ENCODE data around the gene SERGEF. TPM values are rescaled to one million over a fixed set of nuclear protein-coding genes. Genes with fewer than 3 reads are reported as not detected.
"Not testable (repeated sequence)": the region's sequence is repeated elsewhere in the genome, so short reads cannot be mapped to it uniquely, and the experiment has no call there.

The SERGEF gene
- total RNA-seq, 2 donors from 2014 or later, result 20.8 to 28.7 TPM

- Histone ChIP-seq H3K27ac (no peak overlapping the region), H3K27me3 (no peaks in the 10 kb centered on the region), H3K36me3 (replicated peaks in 1 of 2; ENCODE audit: insufficient read depth in 1 of 2, low read depth in 2 of 2) (no peaks in the 10 kb centered on the region), H3K4me3 (no peak overlapping the region), H3K9me3 (no peaks in the 10 kb centered on the region), H3K4me1 (no peaks in the 10 kb centered on the region)
- TF ChIP-seq POLR2A (IDR thresholded peaks at IDR 0.05) (no peak), CTCF (IDR thresholded peaks at IDR 0.05) (no peak)
- DNase-seq, result no peak
- intact Hi-C loops (cut with DNase I), result no loop called here
- no peak for ATAC-seq
- 91 to 100% methylated on average over 1 of the region's 1 CpG for WGBS, 2 donors
These were observed 115.4 kb downstream of the SERGEF start for GRCh38 chr11:17897495-17897894.

DNA sequence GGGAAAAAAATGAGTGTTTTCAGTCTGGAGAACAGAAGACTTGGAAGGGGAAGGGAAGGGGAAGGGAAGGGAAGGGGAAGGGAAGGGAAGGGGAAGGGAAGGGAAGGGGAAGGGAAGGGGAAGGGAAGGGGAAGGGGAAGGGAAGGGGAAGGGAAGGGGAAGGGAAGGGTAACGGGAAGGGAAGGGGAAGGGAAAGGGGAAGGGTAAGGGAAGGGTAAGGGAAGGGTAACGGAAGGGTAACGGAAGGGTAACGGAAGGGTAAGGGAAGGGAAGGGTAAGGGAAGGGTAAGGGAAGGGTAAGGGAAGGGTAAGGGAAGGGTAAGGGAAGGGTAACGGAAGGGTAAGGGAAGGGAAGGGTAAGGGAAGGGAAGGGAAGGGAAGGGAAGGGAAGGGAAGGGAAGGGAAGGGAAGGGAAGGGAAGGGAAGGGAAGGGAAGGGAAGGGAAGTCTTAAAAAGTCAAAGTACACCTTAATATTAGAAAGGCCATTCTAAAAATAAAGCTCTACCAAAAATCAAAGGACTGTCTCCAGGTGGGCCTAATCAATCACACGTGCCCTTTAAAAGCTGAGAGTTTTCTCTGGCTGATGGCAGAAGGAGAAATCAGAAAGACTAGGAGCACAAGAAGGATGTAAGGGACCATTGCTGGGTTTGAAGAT, 116.2 kb downstream of the SERGEF start:
- H3K9me3 ChIP-seq; H3K4me3 ChIP-seq; ATAC-seq; H3K36me3 ChIP-seq (replicated peaks in 1 of 2; ENCODE audit: insufficient read depth in 1 of 2, low read depth in 2 of 2); H3K4me1 ChIP-seq; DNase-seq; intact Hi-C loops (cut with DNase I); H3K27me3 ChIP-seq; H3K27ac ChIP-seq: not testable (repeated sequence)
- WGBS, 2 donors, result 94 to 98% methylated on average over 5 to 6 of the region's 6 CpGs

DNA sequence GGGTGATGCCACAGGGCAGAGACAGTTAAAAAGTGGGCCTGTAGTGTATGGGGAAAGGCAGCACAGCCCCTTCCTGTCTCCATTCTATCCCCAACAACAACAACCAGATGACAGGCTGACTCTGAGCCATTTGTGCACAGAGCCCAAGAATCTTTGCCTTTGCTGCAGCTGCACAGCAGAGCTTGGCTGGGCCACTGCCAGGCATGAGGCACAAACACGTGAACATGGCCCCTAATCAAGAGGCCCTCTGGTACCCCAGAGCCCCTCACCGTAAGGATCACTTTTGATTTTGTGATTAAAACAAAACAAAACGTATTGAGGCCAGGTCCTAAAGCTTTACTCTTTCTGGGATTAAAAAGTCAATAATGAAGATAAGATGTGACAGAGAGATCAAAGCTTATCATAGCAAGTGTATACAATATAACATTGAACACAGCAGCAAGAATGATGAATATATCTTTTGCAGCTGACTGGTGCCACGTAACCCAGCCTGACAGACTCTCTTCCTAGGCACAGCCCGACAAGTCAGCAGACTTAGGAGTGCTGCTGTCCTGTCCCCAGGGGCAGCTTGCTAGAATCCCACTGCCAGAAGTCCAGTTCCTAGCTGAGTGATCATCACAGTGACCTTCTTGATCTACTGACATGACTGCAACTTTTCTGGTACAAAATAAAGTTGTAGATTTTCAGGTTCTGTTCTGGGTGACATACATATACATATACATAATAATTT, 117.8 kb downstream of the SERGEF start:
- no peak for DNase-seq
- 42 to 53% methylated on average over 5 of the region's 5 CpGs for WGBS, 2 donors
- H3K4me1 ChIP-seq, result no peaks in the 10 kb centered on the region
- no peak overlapping the region for H3K27ac ChIP-seq
- no peak for ATAC-seq
- H3K36me3 ChIP-seq (replicated peaks in 1 of 2; ENCODE audit: insufficient read depth in 1 of 2, low read depth in 2 of 2), result no peaks in the 10 kb centered on the region
- intact Hi-C loops (cut with DNase I), result no loop called here
- H3K27me3 ChIP-seq, result no peaks in the 10 kb centered on the region
- no peaks in the 10 kb centered on the region for H3K9me3 ChIP-seq
- H3K4me3 ChIP-seq, result no peak overlapping the region
- TF ChIP-seq CTCF (IDR thresholded peaks at IDR 0.05) (no peak), POLR2A (IDR thresholded peaks at IDR 0.05) (no peak)

- intact Hi-C loops (cut with DNase I), result no loop called here
- no peak for TF ChIP-seq CTCF (IDR thresholded peaks at IDR 0.05)
- no peak for TF ChIP-seq POLR2A (IDR thresholded peaks at IDR 0.05)
- DNase-seq (no peak), ATAC-seq (no peak)
- Histone ChIP-seq H3K27me3 (no peaks in the 10 kb centered on the region), H3K4me3 (no peak overlapping the region), H3K4me1 (no peaks in the 10 kb centered on the region), H3K27ac (no peak overlapping the region), H3K36me3 (replicated peaks in 1 of 2; ENCODE audit: insufficient read depth in 1 of 2, low read depth in 2 of 2) (no peaks in the 10 kb centered on the region), H3K9me3 (no peaks in the 10 kb centered on the region)
- WGBS, 2 donors, result 91 to 95% methylated on average over 5 of the region's 5 CpGs
These were observed 120.4 kb downstream of the SERGEF start for GRCh38 chr11:17892409-17892808.

DNA sequence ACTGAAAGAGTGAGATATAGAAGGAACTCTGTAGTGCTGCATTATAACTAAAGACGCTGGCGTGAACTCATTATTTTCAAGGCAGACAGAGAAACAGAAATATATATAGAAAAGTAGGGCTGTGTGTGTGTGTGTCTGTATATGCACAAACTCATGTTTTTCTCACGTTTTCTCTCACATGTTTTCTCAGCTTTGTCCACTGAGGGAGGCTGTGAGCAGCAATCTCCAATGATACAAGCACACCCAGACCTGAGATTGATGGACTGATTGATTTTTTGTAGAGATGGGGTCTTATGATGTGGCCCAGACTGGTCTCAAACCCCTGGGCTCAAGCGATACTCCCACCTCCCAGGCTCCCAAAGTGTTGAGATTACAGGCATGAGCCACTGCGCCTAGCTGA, 122.5 kb downstream of the SERGEF start:
- ATAC-seq, result no peak
- H3K9me3 ChIP-seq, result no peaks in the 10 kb centered on the region
- no peak overlapping the region for H3K4me3 ChIP-seq
- H3K36me3 ChIP-seq (replicated peaks in 1 of 2; ENCODE audit: insufficient read depth in 1 of 2, low read depth in 2 of 2), result no peaks in the 10 kb centered on the region
- DNase-seq, result no peak
- TF ChIP-seq POLR2A (IDR thresholded peaks at IDR 0.05), result no peak
- no peak for TF ChIP-seq CTCF (IDR thresholded peaks at IDR 0.05)
- 93 to 94% methylated on average over 5 of the region's 5 CpGs for WGBS, 2 donors
- intact Hi-C loops (cut with DNase I), result no loop called here
- H3K4me1 ChIP-seq, result no peaks in the 10 kb centered on the region
- no peaks in the 10 kb centered on the region for H3K27me3 ChIP-seq
- H3K27ac ChIP-seq, result no peak overlapping the region

All from body of pancreas (tissue), 4 donors.